Fibroblast of pulmonary artery (primary cell): ENCODE measurements around the gene ZFYVE27.

Source experiments
- DNase-seq: peaks from one replicate; pipeline ENCODE4 v3.0.0-alpha.2; 2010; ENCODE audit warnings: low read depth
- H3K4me3 ChIP-seq: replicated peaks from 2 replicates; pipeline ENCODE4 v1.5.1; 2011; ENCODE audit warnings: low read depth, mild to moderate bottlenecking, control low read depth, low read length, moderate library complexity
- CTCF ChIP-seq: IDR thresholded peaks from 2 replicates; pipeline ENCODE4 v1.5.1; 2011; ENCODE audit warnings: mild to moderate bottlenecking, control low read depth, low read length, inconsistent platforms; ENCODE audit errors: missing control alignments

Gene ZFYVE27

GRCh38 chr10:97771055-97771891 lies 34.3 kb downstream of the ZFYVE27 start:
- TF ChIP-seq CTCF: no peak
- peak; percentile 18 for DNase-seq
- H3K4me3 ChIP-seq: no peak overlapping the region

GRCh38 chr10:97771913-97772823 lies 35.2 kb downstream of the ZFYVE27 start, which contains the start of gene SFRP5:
TSS of gene SFRP5 (minus strand) at chr10:97771999. CDS start at chr10:97771833, 166 bp downstream.
- H3K4me3 ChIP-seq: no peak within 1 kb of the TSS
- DNase-seq: no peak
- no peak for TF ChIP-seq CTCF

- TF ChIP-seq CTCF: no peak
- no peak for DNase-seq
- H3K4me3 ChIP-seq: no peak overlapping the region
These were observed 36.2 kb downstream of the ZFYVE27 start for GRCh38 chr10:97773096-97773495.

- H3K4me3 ChIP-seq: no peak overlapping the region
- no peak for TF ChIP-seq CTCF
- no peak for DNase-seq
These were observed 37.9 kb downstream of the ZFYVE27 start for GRCh38 chr10:97774811-97775294.

GRCh38 chr10:97777143-97777542 lies 40.2 kb downstream of the ZFYVE27 start:
- no peak for TF ChIP-seq CTCF
- no peak overlapping the region for H3K4me3 ChIP-seq
- no peak for DNase-seq

GRCh38 chr10:97778452-97779302 lies 41.7 kb downstream of the ZFYVE27 start:
- no peak overlapping the region for H3K4me3 ChIP-seq
- no peak for DNase-seq
- no peak for TF ChIP-seq CTCF
